ENCODE data around the gene TLCD4. TPM values are rescaled to one million over a fixed set of nuclear protein-coding genes. Genes with fewer than 3 reads are reported as not detected.
"Not testable (repeated sequence)": the region's sequence is repeated elsewhere in the genome, so short reads cannot be mapped to it uniquely, and the experiment has no call there.

TLCD4 gene
- total RNA-seq, 1 experiment from 2014 or later = 14.1 TPM

- CTCF ChIA-PET = no interaction called here
- DNase-seq = no peak
- POLR2A ChIA-PET = no interaction called here
- Histone ChIP-seq H3K27me3 (replicated peaks; ENCODE audit: control insufficient read depth, insufficient read depth, low read length) (no peaks in the 10 kb centered on the region), H3K36me3 (ENCODE audit: control insufficient read depth, insufficient read depth, low read length) (no peaks in the 10 kb centered on the region), H3K9me3 (no peaks in the 10 kb centered on the region), H3K4me3 (ENCODE audit: low read depth, low read length) (no peak overlapping the region), H3K4me1 (peaks cover 34% of the 10 kb centered on the region)
- no peak overlapping the region for H3K4me3 Mint-ChIP-seq (ENCODE audit: unreplicated experiment)
- no peak overlapping the region for H3K27ac Mint-ChIP-seq (ENCODE audit: unreplicated experiment)
- BruUV-seq (replicated peaks) = no TSS peak
- no peaks in the 10 kb centered on the region for H3K27me3 Mint-ChIP-seq (ENCODE audit: insufficient read depth, unreplicated experiment)
- peaks cover 6% of the 10 kb centered on the region for H3K36me3 Mint-ChIP-seq (ENCODE audit: insufficient read depth, unreplicated experiment)
- intact Hi-C loops (cut with micrococcal nuclease; ENCODE audit: unreplicated experiment) = no loop called here
- no peaks in the 10 kb centered on the region for H3K9me3 Mint-ChIP-seq (ENCODE audit: unreplicated experiment)
- peaks cover 18% of the 10 kb centered on the region for H3K4me1 Mint-ChIP-seq (ENCODE audit: low read depth, unreplicated experiment)
- TF ChIP-seq CTCF (IDR thresholded peaks at IDR 0.05; ENCODE audit: insufficient read depth in 1 of 2, low read depth in 1 of 2, low read length in 1 of 2, severe bottlenecking in 1 of 2, unreplicated experiment in 1 of 2) = no peak
Observed at GRCh38 chr1:95088303-95088702, 28.9 kb upstream of the TLCD4 start.

GRCh38 chr1:95089650-95090287 is 27.4 kb upstream of the TLCD4 start:
- no peaks in the 10 kb centered on the region for H3K9me3 Mint-ChIP-seq (ENCODE audit: unreplicated experiment)
- H3K4me1 ChIP-seq = peaks cover 29% of the 10 kb centered on the region
- DNase-seq = no peak
- no peaks in the 10 kb centered on the region for H3K27me3 Mint-ChIP-seq (ENCODE audit: insufficient read depth, unreplicated experiment)
- no peak overlapping the region for H3K27ac Mint-ChIP-seq (ENCODE audit: unreplicated experiment)
- BruUV-seq (replicated peaks) = no TSS peak
- peaks cover 6% of the 10 kb centered on the region for H3K36me3 Mint-ChIP-seq (ENCODE audit: insufficient read depth, unreplicated experiment)
- CTCF ChIA-PET = no interaction called here
- H3K36me3 ChIP-seq (ENCODE audit: control insufficient read depth, insufficient read depth, low read length) = no peaks in the 10 kb centered on the region
- H3K4me3 Mint-ChIP-seq (ENCODE audit: unreplicated experiment) = no peak overlapping the region
- POLR2A ChIA-PET = no interaction called here
- peaks cover 9% of the 10 kb centered on the region for H3K4me1 Mint-ChIP-seq (ENCODE audit: low read depth, unreplicated experiment)
- H3K27me3 ChIP-seq (replicated peaks; ENCODE audit: control insufficient read depth, insufficient read depth, low read length) = no peaks in the 10 kb centered on the region
- no peak for TF ChIP-seq CTCF (IDR thresholded peaks at IDR 0.05; ENCODE audit: insufficient read depth in 1 of 2, low read depth in 1 of 2, low read length in 1 of 2, severe bottlenecking in 1 of 2, unreplicated experiment in 1 of 2)
- H3K4me3 ChIP-seq (ENCODE audit: low read depth, low read length) = no peak overlapping the region
- intact Hi-C loops (cut with micrococcal nuclease; ENCODE audit: unreplicated experiment) = no loop called here
- H3K9me3 ChIP-seq = no peaks in the 10 kb centered on the region

GRCh38 chr1:95091290-95091689 is 25.9 kb upstream of the TLCD4 start:
- H3K4me1 ChIP-seq = peaks cover 16% of the 10 kb centered on the region
- H3K9me3 Mint-ChIP-seq (ENCODE audit: unreplicated experiment); POLR2A ChIA-PET; CTCF ChIA-PET; H3K27ac Mint-ChIP-seq (ENCODE audit: unreplicated experiment); intact Hi-C loops (cut with micrococcal nuclease; ENCODE audit: unreplicated experiment); BruUV-seq (replicated peaks); H3K36me3 ChIP-seq (ENCODE audit: control insufficient read depth, insufficient read depth, low read length); DNase-seq; H3K4me3 Mint-ChIP-seq (ENCODE audit: unreplicated experiment); H3K36me3 Mint-ChIP-seq (ENCODE audit: insufficient read depth, unreplicated experiment); H3K27me3 ChIP-seq (replicated peaks; ENCODE audit: control insufficient read depth, insufficient read depth, low read length); H3K4me3 ChIP-seq (ENCODE audit: low read depth, low read length); H3K27me3 Mint-ChIP-seq (ENCODE audit: insufficient read depth, unreplicated experiment); H3K9me3 ChIP-seq: not testable (repeated sequence)
- peaks cover 14% of the 10 kb centered on the region for H3K4me1 Mint-ChIP-seq (ENCODE audit: low read depth, unreplicated experiment)

- POLR2A ChIA-PET; H3K9me3 ChIP-seq; H3K4me3 Mint-ChIP-seq (ENCODE audit: unreplicated experiment); DNase-seq; H3K36me3 ChIP-seq (ENCODE audit: control insufficient read depth, insufficient read depth, low read length); H3K27ac Mint-ChIP-seq (ENCODE audit: unreplicated experiment); H3K9me3 Mint-ChIP-seq (ENCODE audit: unreplicated experiment); H3K27me3 ChIP-seq (replicated peaks; ENCODE audit: control insufficient read depth, insufficient read depth, low read length); H3K27me3 Mint-ChIP-seq (ENCODE audit: insufficient read depth, unreplicated experiment); H3K36me3 Mint-ChIP-seq (ENCODE audit: insufficient read depth, unreplicated experiment); H3K4me3 ChIP-seq (ENCODE audit: low read depth, low read length); H3K4me1 ChIP-seq; BruUV-seq (replicated peaks); intact Hi-C loops (cut with micrococcal nuclease; ENCODE audit: unreplicated experiment); H3K4me1 Mint-ChIP-seq (ENCODE audit: low read depth, unreplicated experiment); CTCF ChIA-PET: not testable (repeated sequence)
Observed at GRCh38 chr1:95092891-95093290, 24.3 kb upstream of the TLCD4 start.

Data from Caco-2 (cell line).